Inferior parietal cortex (tissue), 1 donor: Measurements from ENCODE around the gene NLRP5.
"Not testable (repeated sequence)": the region's sequence is repeated elsewhere in the genome, so short reads cannot be mapped to it uniquely, and the experiment has no call there.

Experiments used
- DNase-seq: peaks from one replicate; pipeline ENCODE4 v3.0.0-alpha.2; 2016; ENCODE audit errors: extremely low spot score

NLRP5 gene

DNA sequence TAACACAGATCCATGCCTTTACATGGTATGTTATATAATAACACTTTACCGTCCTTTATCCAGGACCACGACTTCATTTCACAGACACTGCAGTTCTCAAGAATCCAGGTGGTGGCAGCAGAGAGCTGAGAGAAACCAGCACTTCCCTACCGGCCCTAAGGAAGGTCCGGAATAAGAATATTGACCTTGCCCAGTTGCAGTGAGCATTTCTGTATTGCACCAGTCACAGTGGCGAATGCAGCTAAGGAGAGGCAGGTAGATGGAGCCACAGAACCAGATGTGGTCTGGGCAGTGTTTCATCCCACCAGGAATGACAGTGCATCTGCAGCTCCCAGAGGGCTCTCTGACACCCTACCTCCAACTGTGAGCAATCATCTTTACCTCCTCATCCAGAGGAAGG lies 89.9 kb downstream of the NLRP5 start:
- peak; percentile 58 for DNase-seq

DNA sequence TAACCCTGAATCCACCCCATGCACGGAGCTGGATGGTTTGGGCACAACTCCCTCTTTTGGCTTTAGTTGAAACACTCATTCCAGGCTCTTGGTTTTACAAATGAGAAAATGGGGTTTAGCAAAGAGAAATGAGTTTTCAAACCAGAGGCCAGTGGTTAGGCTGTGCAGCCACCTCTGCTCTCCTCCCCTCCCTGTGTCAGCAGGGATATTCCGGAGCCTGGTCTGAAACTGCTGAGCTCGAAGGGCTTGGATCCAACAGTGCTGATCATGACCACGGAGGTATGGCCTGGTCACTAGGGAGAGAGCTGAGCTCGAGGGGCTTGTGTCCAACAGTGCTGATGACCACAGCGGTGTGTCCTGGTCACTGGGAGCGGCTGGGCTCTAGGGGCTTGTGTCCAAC lies 93.0 kb downstream of the NLRP5 start:
- DNase-seq, result no peak

DNA sequence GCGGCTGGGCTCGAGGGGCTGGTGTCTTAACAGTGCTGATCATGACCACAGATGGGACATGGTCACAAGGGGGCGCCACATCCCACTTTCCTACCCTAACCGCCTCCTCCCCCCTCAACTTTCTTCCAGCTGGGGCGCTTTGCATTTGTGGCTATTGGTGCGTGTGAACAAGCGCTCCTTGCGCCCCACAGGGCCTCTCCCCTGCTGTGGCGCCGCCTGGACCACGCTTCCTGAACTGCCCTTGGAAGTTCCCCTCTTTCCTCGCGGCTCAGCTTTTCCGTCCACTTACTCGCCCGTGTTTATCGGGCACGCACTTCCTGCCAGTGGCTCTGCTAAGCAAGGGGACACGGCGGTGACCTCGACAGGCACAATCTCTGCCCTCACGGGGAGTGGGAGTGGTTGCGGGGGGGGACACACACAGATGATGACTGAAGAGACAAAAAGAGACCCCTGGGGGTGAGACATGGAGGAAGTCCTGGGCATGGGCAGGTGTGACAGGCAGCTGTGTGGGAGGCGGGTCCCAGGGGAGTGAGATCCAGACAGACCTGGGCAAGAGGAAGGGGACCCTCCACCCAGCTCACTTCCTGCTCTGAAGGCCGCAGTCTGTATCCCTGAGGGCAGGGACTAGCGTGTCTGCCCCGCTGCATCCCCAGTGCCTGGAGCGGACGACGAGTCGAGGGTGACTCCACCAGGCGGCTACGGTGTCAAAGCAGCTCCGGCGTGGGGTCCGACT lies 94.3 kb downstream of the NLRP5 start:
- DNase-seq, result peak; percentile 62

- no peak for DNase-seq
Measured at GRCh38 chr19:56083668-56084067, 97.1 kb downstream of the NLRP5 start.

DNA sequence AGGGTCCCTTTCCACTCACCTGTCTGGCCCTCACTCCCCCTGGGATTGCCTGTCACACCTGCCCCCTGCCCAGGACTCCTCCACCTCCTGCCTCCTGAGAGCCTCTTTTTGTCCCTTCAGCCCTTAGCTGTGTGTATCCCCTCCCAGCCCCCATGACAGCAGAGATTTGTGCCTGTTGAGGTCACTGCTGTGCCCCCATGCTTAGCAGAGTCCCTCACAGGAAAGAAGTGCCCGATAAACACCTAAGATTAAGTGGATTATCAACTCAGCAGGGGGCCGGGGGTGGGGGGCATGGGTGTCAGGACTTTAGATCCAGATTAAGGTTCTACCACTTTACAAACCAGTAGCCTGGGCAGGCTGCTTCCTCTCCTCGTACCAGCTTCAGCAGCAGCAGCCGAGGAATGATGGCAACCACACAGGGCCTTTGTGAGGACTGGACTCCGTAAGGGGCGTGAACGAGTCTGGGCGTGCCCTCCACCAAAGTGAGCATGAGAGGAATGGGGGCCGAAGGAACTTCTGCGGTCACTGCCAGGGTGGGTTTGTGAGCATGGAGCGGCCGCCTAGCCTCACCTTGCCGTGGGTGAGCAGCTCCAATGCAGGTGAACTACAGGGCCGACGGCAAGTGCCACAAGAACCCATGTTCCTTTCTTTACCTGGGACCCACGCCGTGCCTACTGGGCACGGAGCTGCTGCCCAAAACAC lies 98.4 kb downstream of the NLRP5 start:
- no peak for DNase-seq

- DNase-seq, result no peak
Measured at GRCh38 chr19:56085571-56086275, 99.1 kb downstream of the NLRP5 start.

GRCh38 chr19:56086671-56087430 lies 100.3 kb downstream of the NLRP5 start:
- DNase-seq, result no peak

DNA sequence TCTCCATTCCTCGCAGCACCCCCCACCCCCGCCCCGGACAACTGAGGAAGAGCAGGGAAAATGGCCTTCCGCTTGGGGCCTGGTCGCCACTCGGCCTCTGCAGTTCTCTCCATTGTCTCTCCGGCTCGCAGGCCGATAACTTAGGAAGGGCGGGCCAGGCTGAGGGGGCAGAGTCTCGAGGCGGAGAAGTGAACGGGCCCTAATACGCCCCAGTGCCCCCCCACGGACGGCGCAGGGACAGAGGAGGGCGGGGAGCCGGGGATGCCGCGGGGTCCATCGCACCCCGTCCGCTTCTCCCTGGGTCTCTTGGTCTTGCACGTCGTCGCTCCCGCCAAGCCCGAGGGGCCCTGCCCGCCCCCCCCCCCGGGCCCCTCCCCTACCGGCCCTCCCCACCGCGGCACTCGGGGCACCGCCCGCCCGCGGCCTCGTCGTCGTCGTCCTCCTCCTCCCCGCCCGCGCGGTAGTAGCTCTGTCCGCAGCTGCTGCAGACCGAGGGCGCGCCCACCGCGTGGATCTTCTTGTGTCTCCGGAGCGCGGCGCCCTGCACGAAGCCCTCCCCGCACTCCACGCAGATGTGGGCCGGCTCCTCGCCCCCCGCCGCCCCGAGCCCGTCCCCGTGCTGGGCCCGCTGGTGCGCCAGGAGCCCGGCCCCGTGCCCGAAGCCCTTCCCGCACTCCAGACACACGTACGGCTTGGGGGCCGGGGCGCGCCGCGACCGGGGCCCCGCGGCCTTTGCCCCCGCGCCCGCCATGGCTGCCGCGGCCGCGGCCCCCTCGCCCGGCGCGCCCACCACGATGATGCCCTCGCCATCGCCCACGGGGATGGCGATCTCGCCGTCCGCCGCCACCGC lies 101.3 kb downstream of the NLRP5 start:
- no peak for DNase-seq

GRCh38 chr19:56088497-56089215 lies 102.1 kb downstream of the NLRP5 start:
- DNase-seq, result no peak

- DNase-seq, result no peak
Measured at GRCh38 chr19:56089344-56089743, 102.8 kb downstream of the NLRP5 start.

GRCh38 chr19:56091066-56091490 lies 104.5 kb downstream of the NLRP5 start:
- peak; percentile 44 for DNase-seq

GRCh38 chr19:56091751-56092546 lies 105.4 kb downstream of the NLRP5 start:
- no peak for DNase-seq

DNA sequence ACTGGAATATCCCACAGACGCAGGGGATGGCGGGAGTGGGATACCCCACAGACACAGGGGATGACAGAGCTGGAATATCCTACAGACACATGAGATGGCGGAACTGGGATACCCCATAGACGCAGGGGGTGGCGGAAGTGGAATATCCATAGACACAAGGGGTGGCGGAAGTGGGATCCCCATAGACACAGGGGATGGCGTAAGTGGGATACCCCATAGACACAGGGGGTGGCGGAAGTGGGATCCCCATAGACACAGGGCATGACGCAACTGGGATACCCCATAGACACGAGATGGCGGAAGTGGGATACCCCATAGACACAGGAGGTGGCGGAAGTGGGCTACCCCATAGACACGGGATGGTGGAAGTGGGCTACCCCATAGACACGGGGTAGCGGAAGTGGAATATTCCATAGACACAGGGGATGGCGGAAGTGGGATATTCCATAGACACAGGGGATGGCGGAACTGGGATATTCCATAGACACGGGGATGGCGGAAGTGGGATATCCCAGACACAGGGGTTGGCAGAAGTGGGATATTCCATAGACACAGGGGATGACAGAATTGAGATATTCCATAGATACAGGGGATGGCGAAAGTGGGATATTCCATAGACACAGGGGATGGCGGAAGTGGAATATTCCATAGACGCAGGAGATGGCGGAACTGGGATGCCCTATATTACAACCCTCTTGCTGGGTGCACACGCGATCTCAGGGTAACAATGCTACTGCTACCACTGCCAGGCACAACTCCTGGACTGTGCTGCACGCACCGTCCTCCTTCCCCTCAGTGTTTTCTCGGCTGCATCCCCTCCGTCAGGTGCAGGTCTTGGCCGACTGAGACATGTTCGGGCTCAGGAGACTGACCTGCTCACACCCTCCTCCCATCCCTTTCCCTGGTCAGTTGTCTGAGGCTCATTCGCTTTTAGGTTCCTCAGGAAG lies 106.4 kb downstream of the NLRP5 start:
- no peak for DNase-seq

- no peak for DNase-seq
Measured at GRCh38 chr19:56094449-56094848, 107.9 kb downstream of the NLRP5 start.

DNA sequence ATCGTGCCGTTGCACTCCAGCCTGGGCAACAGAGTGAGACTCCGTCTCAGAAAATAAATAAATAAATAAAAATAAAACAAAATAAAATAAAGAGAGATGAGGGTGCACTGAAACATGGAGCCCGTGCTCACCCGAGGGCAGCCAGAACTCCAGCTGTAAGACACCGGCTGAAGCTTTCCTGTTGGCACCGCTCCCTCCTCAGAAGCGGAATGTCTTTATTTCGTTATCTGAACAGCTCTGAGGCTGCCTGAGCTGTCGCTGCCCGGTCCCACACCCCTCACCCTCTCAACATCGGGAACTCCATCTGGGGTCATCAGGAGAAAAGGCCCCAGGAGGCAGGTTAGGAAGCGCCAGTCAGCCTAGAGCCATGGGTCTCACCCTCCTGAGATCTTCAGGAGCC lies 110.1 kb downstream of the NLRP5 start:
- no peak for DNase-seq

- no peak for DNase-seq
Measured at GRCh38 chr19:56097306-56097705, 110.7 kb downstream of the NLRP5 start.

DNA sequence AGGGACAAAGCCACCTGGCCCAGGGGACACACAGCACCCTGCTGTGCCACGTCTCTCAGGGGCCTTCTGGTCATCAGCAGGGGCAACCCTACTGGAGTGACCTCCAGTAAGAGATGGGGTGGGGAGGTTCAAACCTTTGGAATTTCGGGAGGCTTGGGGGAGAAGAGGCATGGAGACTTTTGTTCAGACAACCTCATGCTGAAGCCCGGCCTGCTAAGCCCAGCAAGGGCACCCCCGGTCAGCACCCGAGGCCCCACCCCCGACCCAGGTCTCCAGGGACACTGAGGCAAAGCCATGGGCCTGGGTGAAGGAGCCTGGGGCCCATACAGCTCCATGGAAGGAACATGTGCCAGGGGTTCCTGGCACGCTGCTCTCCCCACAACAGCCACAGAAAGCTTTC lies 111.2 kb downstream of the NLRP5 start:
- DNase-seq, result no peak

DNA sequence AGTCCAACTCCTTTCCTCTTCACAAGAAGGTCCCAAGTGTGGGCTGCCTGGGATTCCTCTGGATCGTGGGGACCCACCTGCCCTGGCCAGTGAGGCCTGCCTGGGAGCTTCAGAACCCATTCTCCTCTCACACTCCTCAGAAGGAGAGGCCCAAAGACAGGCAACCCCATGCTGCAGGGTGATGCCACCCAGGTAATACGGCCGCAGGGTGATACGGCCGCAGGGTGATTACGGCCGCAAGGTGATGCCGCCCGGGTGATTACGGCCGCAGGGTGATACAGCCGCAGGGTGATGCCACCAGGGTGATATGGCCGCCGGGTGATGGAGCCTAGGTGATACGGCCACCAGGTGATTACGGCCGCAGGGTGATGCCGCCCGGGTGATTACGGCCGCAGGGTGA lies 111.7 kb downstream of the NLRP5 start:
- DNase-seq, result not testable (repeated sequence)
